BLaER1 treated with 17β-estradiol and CSF1 and Interleukin-3, amounts not matched to agents 10 nM and 100 nM (cell line): ENCODE results near the gene PNPT1.

Experiments used
- H3K27ac ChIP-seq, 11 experiments: shearing (Covaris generic); formaldehyde crosslinking; 2 replicates each; pipeline ENCODE4 v1.8.1; 2022
- H3K27me3 ChIP-seq, 11 experiments: shearing (Covaris generic); formaldehyde crosslinking; 2 replicates each; pipeline ENCODE4 v1.8.1; 2022
- H3K36me3 ChIP-seq, 11 experiments: shearing (Covaris generic); formaldehyde crosslinking; 2 replicates each; pipeline ENCODE4 v1.8.1; 2022
- H3K4me1 ChIP-seq, 10 experiments: shearing (Covaris generic); formaldehyde crosslinking; 2 replicates each; pipeline ENCODE4 v1.8.1; 2022
- H3K4me2 ChIP-seq, 11 experiments: shearing (Covaris generic); formaldehyde crosslinking; 2 replicates each; pipeline ENCODE4 v1.8.1; 2022
- H3K4me3 ChIP-seq, 10 experiments: shearing (Covaris generic); formaldehyde crosslinking; 2 replicates each; pipeline ENCODE4 v1.8.1; 2022
- H3K9ac ChIP-seq, 11 experiments: shearing (Covaris generic); formaldehyde crosslinking; 2 replicates each; pipeline ENCODE4 v1.8.1; 2022
- H3K9me3 ChIP-seq, 11 experiments: shearing (Covaris generic); formaldehyde crosslinking; replicated peaks in 1 of 11; 2 replicates each; pipeline ENCODE4 v1.8.1; 2022
- H4K20me1 ChIP-seq, 11 experiments: shearing (Covaris generic); formaldehyde crosslinking; 2 replicates each; pipeline ENCODE4 v1.8.1; 2022
- Cebpa-rat ChIP-seq, 11 experiments: shearing (Covaris generic); IDR thresholded peaks; 2 replicates each; pipeline ENCODE4 v1.8.1; 2022

PNPT1 gene

DNA sequence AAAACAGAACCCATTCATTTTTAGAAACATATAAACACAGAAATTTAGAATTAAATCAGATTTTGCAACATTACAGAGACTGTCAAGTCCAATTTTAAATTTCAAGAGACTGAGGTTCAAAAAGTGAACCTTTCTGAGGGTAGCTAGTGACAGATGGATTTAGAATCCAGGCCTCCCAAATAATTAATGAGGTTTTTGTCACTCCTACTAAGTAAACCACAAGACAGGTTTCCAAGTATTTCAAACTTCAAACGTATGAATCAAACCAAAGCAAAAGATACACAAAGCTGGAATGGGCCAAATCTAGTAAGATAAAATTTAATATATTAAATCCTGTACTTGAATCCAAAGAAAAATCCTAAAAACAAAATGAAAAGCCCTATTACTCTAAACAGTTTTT lies 101.5 kb downstream of the PNPT1 start:
- TF ChIP-seq Cebpa-rat (IDR thresholded peaks at IDR 0.05), result no peak
- no peak overlapping the region for H3K4me3 ChIP-seq
- no peaks in the 10 kb centered on the region for H3K9me3 ChIP-seq
- H3K9ac ChIP-seq, result no peak overlapping the region
- peaks cover 0 to 9% (median 0%) of the 10 kb centered on the region in 10 experiments; a peak in 6 of 20 replicates for H3K4me1 ChIP-seq
- H3K27me3 ChIP-seq, result no peaks in the 10 kb centered on the region
- no peak overlapping the region for H3K27ac ChIP-seq
- H3K36me3 ChIP-seq, result peaks cover 59 to 96% (median 82%) of the 10 kb centered on the region in 11 experiments
- H4K20me1 ChIP-seq, result peaks cover 12 to 88% (median 58%) of the 10 kb centered on the region in 11 experiments; a peak in 18 of 22 replicates
- no peak overlapping the region for H3K4me2 ChIP-seq

GRCh38 chr2:55590810-55591440 lies 102.7 kb downstream of the PNPT1 start:
- no peak overlapping the region for H3K9ac ChIP-seq
- H3K27ac ChIP-seq, result no peak overlapping the region
- H3K4me3 ChIP-seq, result no peak overlapping the region
- H4K20me1 ChIP-seq, result peaks cover 12 to 88% (median 61%) of the 10 kb centered on the region in 11 experiments; a peak in 18 of 22 replicates
- no peak overlapping the region; a peak in 1 of 22 replicates for H3K4me2 ChIP-seq
- H3K4me1 ChIP-seq, result peaks cover 0 to 21% (median 0%) of the 10 kb centered on the region in 10 experiments; a peak in 8 of 20 replicates
- H3K36me3 ChIP-seq, result peaks cover 55 to 96% (median 81%) of the 10 kb centered on the region in 11 experiments
- TF ChIP-seq Cebpa-rat (IDR thresholded peaks at IDR 0.05), result no peak
- no peaks in the 10 kb centered on the region for H3K27me3 ChIP-seq
- H3K9me3 ChIP-seq, result no peaks in the 10 kb centered on the region

GRCh38 chr2:55585451-55586080 lies 108.1 kb downstream of the PNPT1 start:
- Histone ChIP-seq H3K9ac (peak overlapping the region in 2 of 11 experiments; percentile 32 to 57; a peak in 4 of 22 replicates), H3K27me3 (no peaks in the 10 kb centered on the region), H3K4me3 (no peak overlapping the region), H3K27ac (peak overlapping the region in 7 of 11 experiments; percentile 4 to 74 (median 42); a peak in 8 of 22 replicates), H3K4me1 (peaks cover 0 to 25% (median 7%) of the 10 kb centered on the region in 10 experiments; a peak in 14 of 20 replicates), H3K4me2 (peak overlapping the region in 7 of 11 experiments; percentile 9 to 68 (median 33); a peak in 11 of 22 replicates), H4K20me1 (peaks cover 0 to 72% (median 11%) of the 10 kb centered on the region in 11 experiments; a peak in 11 of 22 replicates), H3K36me3 (peaks cover 80 to 96% (median 90%) of the 10 kb centered on the region in 11 experiments), H3K9me3 (no peaks in the 10 kb centered on the region)
- TF ChIP-seq Cebpa-rat (IDR thresholded peaks at IDR 0.05), result no peak
